HG03108 (cell line): ENCODE data around the gene ENPP1.
"Not testable (repeated sequence)": the region's sequence is repeated elsewhere in the genome, so short reads cannot be mapped to it uniquely, and the experiment has no call there.

Source experiments
- ATAC-seq: cut with Tn5 transposase; IDR thresholded peaks from one replicate; pipeline ENCODE4 v1.9.1; 2021; ENCODE audit warnings: moderate library complexity; ENCODE audit not compliant: unreplicated experiment

Gene ENPP1

DNA sequence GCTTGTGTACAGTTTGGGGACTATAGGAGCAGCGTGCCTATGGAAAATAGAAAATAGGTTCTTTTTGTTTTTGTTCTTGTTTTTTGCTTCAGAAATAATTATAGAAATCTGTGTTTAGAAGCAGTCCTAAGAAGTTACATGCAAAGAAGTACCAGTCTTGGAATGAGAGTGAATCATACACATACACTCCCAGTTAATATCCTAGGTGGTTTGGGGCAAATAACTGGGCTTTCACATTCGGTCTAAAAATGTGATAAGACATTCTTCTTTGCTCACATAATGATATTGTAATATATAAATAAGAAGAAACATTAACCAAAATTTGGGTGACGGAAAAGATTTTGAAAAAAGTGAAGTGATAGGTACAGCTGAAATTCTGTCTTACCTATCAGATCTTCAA, 61.0 kb downstream of the ENPP1 start:
- ATAC-seq: no peak

DNA sequence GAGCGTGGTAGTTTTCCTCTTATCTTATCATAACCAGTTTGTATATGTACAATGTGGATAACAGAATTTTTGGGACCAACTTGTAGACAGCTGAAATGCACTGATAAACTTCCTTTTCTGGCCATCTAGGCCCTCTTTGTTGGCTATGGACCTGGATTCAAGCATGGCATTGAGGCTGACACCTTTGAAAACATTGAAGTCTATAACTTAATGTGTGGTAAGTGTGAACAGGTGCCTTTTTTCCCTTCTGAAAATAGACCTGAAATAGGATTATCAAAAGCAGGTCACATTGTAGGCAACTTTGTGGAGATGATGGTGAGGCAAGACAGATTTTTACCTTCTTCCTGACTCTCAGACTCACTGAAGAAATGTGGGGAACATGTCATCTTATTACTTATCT, 67.8 kb downstream of the ENPP1 start:
- no peak for ATAC-seq

DNA sequence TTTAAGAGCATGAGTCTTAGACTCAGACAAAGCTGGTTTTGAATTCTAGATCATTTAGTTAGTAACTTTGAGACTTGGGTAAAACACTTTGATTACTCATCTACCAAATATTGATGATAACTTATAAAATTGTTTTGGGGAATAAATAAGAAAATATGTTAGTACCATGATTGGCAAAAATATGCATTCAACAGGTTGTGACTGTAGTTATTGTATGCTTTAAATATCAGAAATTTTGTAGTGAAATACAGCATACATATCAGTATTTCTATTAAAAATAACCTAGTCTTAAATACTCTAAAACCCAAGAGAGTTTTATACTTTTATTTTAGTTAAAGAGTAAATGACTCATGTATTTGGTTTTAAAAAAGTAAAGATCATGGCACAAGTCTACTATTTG, 68.7 kb downstream of the ENPP1 start:
- ATAC-seq: no peak

DNA sequence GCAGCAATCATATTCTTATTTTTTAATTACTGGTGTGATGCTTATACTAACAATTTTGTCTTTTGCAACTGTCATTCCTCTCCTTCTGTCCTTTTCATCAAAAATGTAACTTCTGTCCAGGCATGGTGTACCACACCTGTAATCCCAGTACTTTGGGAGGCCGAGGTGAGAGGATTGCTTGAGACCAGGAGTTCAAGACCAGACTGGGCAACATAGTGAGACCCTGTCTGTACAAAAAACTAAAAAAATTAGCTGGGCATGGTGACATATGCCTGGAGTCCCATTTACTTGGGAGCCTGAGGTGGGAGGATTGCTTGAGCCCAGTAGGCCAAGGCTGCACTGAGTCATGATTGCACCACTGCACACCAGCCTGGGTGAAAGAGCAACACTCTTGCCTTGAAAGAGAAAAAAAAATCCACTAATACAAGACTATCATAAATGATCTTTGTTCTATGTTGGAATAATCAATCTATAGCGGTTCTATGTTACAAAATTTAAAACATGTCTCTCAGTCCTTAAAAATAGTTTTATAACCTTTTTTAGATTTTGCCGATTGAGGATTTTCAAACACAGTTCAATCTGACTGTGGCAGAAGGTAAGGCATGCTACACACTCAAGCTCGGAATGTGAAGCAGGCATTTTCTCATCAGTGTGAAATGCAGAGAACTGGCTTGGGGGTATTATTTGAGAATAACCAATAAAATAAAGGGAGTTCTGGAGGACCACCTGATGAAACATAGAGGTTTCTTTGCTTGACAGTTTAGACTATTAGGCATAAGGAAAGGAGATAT, 70.4 kb downstream of the ENPP1 start:
- ATAC-seq: no peak

DNA sequence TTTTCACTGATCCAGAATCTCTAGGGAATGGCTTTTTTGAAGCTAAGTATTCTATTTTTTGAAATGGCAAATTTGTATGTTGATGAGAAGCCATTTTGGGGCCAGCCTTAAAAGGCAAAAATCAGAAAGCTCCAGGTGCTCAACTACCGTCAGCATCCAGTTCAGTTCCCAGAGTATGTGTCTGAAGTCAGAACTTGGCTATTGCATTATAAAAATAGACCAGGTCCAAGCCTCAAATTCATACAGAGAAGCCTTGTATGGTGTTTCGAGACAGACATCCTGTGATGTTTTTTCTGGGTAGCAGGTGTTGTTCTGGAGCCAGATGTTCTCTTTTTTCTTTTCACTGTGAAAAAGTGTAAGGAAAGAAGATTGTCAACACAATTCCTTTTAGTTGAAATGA, 75.2 kb downstream of the ENPP1 start:
- ATAC-seq: no peak

DNA sequence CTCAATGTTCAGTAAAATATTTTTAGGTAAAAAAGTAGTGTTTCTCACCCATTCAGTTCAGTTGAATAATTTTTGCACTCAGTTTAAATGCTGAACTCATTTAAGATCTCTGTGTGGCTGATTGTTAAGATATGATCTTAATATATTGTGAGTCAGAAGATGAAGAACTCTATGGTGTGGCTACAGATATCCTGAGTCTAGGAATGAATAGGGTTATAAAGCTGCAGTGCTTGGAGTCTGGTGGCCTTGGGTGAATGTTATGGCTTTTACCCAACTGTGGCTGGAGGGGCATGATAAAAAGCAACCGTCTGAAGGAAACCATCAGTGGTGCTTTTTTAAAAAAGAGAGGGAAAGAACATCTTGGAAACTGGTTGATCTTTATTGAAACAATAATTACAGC, 77.4 kb downstream of the ENPP1 start:
- no peak for ATAC-seq

DNA sequence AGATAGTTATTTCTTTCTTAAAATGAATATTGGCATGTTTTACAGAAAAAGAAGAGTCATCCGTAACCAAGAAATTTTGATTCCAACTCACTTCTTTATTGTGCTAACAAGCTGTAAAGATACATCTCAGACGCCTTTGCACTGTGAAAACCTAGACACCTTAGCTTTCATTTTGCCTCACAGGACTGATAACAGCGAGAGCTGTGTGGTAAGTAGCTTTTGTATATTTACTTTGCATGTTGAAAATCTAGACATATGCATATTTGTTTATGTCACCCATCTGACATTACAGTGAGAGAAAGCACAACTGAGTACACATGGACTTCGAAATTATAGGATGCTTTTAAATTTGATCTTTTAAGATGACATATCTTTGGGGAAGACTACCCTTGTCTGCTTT, 78.7 kb downstream of the ENPP1 start:
- no peak for ATAC-seq

DNA sequence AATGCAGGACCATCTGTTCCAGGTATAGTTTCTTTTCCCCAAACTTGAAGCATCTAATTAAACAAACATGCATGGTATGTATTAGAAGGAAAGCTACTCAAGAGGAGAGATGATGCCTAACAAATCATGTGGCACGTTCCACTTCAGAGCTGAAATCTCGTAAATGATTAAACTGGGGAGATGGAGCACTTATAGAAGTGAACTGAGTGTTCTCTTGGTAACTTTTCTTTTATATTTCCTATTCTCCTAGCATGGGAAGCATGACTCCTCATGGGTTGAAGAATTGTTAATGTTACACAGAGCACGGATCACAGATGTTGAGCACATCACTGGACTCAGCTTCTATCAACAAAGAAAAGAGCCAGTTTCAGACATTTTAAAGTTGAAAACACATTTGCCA, 82.3 kb downstream of the ENPP1 start:
- ATAC-seq: no peak

DNA sequence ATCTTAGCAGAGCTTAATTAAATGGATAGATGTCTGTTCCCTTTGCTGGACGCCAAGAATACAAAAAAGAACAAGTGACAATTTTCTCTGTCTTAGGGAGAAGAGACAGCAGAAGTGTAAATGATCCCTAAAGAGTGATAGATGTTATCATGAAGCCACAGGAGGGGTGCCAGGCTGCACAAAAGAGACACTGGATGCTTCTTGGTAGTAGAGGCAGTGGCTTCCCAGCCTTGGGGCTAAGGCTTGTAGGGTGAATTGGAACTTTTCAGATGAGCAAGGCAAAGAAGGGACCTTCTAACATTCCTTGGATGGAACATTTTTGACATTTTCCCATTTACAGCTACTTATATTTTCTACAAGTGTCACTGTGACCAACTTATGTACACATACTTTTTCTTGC, 85.4 kb downstream of the ENPP1 start:
- no peak for ATAC-seq

DNA sequence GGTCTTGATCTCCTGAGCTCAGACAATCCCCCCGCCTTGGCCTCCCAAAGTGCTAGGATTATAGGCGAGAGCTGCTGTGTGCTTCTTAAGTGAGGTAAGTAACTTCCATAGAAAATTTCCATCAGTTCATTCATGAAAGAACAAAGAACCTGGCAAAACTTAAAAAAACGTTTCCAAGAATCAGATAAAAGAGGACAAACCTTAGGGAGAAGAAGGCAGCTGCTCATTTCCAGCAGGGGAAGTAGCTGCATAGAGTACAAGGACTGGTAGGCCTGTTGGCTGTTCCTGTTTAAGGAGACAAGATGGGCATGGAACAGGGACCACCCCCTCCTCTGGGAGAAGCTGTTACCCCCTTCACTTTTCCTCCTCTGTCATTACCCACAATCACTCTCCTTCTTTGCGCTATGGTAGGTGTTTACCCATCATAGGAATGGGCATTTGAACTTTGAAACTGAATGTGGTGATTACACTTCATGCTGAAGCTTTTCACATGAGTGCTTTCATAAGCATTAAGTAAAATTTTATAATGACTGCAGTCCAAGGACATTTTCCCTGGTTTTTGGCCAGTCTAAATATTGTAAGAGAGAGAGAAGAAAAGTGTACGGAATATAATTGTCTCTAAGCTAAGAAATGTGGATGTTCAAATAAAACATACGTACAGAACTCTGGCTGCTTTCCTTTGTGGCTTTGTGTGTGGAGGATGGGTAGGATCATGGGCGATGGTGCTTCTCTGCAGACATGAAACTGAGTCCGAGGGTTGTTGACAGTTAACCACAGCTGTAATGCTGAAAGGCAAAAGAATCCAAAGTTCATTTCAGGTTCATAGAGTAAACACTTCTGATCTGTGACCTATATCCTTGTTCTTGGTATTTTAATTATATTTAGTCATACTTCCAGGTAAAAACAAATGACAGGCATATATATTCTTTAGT, 86.9 kb downstream of the ENPP1 start:
- no peak for ATAC-seq

DNA sequence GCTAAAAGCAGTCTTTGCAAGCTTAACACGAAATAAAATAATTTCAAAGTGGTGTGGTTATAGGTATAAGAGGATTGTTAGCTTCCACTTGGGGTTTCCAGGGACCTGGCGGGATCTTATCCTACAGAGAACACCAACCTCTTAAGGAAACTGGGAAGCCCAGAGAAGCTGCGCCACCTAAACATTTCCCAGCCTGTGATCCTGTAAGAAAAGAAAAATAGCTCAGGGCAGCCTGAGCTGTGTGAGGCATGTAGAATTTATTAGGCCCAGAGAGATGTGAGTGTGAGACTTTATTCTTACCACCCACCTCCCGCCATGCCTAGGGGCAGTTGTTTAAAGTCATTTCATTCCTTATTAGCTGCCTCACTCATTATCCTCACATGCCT, 89.2 kb downstream of the ENPP1 start:
- no peak for ATAC-seq

DNA sequence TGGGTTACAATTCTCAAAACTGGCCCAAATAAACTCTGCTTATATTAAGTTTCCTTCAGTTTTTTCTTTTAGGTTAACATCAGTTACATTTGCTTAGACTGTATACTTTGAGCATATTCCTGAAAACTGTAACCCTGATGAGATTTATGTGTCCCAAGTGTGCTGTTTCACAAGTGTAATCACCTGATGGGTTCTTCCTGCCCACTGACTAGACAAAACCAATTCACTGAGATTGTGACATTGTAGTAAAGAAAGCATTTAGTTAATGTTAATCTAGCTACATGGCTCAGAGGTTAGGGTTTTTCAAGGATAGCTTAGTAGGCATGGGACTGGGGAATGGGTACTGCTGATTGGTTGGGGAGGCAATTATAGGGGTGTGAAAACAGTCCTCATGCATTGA, 89.8 kb downstream of the ENPP1 start:
- no peak for ATAC-seq

DNA sequence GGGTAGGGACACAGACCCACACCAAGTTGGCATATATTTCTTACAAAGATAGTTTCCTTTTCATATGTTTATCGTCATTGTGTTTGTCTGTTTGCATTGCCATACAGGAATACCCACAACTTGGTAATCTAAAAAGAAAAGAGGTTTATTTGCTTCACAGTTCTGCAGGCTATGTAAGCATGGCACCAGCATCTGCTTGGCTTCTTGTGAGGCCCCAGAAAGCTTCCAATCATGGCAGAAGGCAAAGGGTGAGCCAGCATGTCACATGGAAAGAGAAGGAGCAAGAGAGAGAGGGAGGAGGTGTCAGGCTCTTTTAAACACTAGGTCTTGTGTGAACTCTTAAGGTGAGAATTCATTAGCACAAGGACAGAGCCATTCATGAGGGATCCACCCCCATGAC, 90.9 kb downstream of the ENPP1 start:
- no peak for ATAC-seq

DNA sequence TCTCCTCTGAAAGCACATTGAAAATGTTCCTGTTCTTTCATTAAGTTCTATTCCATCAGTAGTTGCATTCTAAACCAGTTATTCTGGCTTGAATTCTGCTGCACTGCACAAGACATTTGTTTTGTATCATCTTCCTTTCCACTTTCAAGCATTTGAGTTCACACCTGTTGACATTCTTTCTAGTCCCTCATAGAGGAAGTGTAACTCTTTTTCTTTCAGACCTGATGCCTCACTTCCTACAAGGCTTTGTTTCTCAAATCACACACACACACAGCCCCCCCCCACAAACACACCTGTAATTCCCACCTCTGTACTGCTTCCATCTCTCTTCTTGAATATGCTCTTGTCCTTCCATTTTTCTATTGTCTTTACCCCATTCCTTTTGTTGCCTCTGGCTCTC, 92.4 kb downstream of the ENPP1 start:
- ATAC-seq: no peak

DNA sequence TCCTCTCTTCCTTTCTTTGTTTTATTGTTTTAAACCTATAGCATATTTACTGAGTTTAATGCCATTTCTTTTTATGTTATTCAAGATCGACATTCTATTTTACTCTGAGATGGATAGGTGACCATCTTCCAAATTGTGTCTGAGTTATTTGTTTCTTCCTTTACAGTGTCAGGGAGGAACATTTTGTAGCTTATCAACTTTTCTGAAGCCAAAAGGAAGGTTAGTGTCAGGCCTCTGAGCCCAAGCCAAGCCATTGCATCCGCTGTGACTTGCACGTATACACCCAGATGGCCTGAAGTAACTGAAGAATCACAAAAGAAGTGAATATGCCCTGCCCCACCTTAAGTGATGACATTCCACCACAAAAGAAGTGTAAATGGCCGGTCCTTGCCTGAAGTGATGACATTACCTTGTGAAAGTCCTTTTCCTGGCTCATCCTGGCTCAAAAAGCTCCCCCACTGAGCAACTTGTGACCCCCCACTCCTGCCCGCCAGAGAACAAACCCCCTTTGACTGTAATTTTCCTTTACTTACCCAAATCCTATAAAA, 93.6 kb downstream of the ENPP1 start:
- not testable (repeated sequence) for ATAC-seq

DNA sequence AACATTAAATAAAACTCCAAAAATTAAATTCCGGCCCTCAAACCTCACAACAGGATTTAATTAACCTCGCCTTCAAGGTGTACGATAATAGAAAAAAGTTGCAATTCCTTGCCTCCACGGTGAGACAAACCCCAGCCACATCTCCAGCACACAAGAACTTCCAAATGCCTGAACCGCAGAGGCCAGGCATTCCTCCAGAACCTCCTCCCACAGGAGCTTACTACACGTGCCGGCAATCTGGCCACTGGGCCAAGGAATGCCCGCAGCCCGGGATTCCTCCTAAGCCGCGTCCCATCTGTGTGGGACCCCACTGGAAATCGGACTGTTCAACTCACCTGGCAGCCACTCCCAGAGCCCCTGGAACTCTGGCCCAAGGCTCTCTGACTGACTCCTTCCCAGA, 95.9 kb downstream of the ENPP1 start:
- ATAC-seq: not testable (repeated sequence)

DNA sequence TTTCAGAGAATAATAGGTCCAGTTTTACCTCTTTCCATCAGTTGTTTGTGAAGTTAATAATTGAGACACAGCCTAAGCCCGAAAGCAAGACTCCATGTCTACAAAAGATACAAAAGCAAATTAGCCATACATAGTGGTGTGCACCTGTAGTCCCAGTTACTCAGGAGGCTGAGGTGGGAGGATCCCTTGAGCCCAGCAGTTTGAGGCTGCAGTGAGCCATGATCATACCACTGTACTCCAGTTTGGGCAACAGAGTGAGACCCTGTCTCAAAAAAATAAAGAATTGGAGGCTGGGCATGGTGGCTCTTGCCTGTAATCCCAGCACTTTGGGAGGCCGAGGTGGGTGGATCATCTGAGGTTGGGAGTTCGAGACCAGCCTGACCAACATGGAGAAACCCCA, 101.0 kb downstream of the ENPP1 start:
- not testable (repeated sequence) for ATAC-seq

DNA sequence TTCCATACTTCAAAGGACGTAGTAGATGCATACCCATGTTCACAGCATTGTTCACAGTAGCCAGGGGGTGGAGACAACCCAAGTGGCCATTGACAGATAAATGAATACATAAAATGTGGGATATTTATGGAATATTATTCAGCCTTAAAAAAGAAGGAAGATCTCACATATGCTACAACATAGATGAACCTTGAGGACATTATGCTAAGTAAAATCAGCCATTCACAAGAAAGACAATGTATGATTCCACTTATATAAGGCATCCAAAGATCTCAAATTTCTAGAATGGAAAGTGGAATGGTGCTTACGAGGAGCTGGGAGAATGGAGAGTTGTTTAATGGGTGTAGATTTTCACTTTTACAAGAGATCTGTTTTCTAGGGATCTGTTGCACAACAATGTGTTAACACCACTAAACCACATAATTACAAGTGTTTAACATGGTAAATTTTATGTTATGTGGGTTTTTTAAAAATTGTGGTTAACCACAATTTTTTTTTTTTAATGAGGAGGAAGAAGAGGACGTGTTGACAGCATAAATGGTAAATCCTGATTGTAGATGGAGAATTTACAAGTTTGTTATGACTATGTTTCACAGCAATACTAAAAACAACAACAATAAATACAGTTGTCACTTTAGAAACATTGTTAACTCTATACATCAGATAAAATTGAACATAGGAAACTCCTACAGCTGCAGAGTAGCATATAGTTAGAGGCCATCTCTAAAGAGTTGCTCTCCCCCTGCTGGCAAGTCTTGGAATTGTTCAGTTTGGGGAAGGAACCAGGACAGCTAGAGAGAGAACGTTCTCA, 101.8 kb downstream of the ENPP1 start:
- peak; percentile 93 for ATAC-seq

DNA sequence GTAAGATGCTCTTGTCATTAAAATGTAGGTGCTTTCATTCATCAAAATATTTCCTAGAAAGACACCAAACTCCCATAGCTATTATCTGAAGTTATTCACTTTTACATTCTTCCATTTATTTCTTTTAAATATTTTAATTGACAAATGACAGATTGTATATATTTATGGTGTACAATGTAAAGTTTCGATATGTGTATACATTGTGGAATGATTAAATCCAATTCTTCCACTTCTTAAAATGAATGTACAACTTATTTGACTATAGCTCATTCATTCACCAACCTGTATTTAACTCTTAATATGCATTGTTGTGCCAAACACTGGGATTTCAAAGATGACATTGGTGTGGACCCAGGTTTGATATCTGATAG, 102.4 kb downstream of the ENPP1 start:
- no peak for ATAC-seq

DNA sequence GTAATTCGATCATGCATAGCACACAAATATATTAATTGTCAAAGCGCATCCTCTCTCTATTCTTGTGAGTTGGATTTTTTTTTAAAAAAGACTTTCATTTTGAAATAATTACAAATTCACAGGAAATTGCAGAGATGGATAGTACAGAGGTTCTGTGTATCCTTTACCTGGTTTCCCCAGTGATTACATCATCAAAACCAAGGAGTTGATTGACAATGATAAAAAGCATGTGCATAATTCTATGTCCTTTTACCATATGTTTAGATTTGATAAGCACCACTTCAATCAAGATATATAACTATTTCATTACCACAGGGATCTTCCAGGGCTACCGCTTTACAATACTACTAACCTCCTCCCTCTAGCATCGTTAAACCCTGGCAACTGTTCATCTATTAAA, 103.1 kb downstream of the ENPP1 start:
- no peak for ATAC-seq

DNA sequence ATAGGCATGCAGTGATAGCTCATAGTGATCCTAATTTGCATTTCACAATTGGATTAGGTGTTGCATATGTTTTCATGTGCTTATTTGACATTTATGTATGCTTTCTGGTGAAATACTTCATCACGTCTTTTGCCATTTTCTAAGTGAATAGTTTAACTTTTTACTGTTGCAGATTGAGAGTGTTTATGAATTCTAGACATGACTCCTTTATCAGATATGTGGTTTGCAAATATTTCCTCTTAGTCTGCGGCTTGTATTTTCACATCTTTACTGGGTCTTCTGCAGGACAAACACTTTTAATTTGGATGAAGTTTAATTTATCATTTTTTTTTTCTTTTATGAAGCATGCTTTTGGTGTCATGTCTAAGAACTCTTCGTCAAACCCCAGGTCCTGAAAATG, 104.1 kb downstream of the ENPP1 start:
- ATAC-seq: no peak
